GM20000 (cell line): ENCODE data around the gene CAPN10.

ENCODE experiments used
- DNase-seq: peaks from one replicate; pipeline ENCODE4 v3.0.0; 2012; ENCODE audit warnings: low spot score
- TF ChIP-seq, protein P1 (sequence below): IDR thresholded peaks from 2 replicates; pipeline ENCODE4 v1.5.1; 2012; ENCODE audit warnings: mild to moderate bottlenecking, control low read depth; ENCODE audit errors: extremely low read depth, missing control alignments

Gene CAPN10

DNA sequence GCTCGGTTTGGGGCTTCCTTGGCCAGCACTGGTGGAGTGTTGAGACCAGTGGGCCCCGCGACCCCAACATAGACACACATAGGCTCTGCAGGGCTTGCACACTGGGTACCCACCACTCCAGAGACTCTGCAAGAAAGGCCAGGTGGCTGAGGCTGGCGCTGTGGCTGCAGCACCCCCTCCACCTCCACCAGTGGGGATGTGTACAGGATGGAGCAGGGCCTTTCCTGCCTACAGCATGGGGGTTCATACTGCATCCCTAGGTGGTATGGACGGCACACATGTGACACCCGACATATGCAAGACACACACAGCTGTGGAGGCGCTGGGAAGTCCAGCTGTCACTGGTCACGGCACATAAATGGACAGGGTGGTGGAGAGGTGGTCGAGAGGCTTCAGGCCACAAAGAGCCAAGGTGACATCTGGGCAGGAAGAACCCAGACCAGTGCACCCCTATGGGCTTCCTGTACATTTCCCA lies 17.0 kb upstream of the CAPN10 start:
- TF ChIP-seq, protein P1, sequence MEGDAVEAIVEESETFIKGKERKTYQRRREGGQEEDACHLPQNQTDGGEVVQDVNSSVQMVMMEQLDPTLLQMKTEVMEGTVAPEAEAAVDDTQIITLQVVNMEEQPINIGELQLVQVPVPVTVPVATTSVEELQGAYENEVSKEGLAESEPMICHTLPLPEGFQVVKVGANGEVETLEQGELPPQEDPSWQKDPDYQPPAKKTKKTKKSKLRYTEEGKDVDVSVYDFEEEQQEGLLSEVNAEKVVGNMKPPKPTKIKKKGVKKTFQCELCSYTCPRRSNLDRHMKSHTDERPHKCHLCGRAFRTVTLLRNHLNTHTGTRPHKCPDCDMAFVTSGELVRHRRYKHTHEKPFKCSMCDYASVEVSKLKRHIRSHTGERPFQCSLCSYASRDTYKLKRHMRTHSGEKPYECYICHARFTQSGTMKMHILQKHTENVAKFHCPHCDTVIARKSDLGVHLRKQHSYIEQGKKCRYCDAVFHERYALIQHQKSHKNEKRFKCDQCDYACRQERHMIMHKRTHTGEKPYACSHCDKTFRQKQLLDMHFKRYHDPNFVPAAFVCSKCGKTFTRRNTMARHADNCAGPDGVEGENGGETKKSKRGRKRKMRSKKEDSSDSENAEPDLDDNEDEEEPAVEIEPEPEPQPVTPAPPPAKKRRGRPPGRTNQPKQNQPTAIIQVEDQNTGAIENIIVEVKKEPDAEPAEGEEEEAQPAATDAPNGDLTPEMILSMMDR, result no peak
- no peak for DNase-seq

DNA sequence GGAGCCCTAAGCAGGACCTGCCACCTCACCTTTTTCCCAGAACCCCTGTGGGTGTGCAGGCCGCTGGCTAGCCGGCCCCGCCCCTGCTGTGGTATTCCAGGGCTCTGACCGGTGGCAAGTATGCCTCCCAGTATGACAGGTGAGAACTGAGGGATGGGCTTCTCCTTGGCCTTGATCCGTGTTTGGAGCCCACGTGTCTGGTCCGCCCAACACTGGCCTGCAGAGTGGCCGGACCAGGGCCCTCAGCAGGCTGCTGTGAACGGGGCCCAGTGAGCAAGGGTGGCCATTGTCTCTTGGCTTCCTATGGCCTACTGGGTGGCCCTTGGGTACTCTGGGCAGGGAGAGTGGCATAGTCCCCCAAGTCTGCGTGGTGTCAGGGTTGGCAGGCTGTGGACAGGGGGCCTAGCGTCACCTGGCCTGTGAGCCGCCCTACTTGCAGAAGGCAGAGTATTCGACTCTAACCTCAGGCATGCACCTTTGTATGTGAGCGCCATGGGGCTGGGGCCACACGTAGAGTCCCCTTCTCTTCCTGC lies 16.5 kb upstream of the CAPN10 start:
- TF ChIP-seq, protein P1, result no peak

DNA sequence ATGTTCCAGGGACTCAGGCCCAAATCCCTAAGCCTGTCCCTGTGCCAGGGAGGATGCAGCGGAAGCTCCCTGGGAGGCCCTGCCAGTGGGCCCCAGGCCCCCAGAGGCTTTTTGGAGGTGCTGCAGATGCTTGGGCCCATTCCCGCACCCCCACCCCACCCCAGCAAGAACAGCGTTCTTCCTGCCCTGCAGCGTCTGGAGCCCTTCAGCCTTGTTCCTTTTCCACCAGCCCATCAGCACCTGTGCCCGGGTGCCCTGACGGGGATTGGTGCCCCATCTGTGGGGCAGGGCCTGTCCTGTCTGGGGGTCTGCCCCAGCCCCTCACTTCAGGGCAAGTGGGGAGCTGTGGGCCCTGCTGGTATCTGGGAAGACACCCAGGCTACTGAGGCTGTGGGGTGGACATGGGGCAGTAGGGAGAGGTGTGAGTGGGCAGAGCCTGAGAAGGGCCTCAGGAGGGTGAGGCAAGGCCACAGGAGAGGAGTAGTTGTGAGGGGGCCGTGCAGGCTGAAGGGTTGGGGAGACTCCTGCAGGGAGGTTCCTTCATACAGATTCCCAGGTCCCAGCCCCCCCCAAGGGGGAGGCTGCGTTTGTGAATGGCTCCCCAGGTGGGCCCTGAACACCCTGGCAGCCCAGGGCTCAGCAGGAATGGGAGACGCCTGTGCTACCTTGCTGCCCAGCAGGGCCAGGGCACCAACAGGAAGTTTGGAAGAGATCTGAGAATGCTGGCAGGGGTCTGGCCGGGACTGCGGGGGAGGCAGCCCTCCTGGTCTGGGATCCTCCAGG lies 15.8 kb upstream of the CAPN10 start:
- DNase-seq, result no peak
- TF ChIP-seq, protein P1, result no peak

More for the DNA sequence above, 16.5 kb upstream of the CAPN10 start:
- no peak for DNase-seq

DNA sequence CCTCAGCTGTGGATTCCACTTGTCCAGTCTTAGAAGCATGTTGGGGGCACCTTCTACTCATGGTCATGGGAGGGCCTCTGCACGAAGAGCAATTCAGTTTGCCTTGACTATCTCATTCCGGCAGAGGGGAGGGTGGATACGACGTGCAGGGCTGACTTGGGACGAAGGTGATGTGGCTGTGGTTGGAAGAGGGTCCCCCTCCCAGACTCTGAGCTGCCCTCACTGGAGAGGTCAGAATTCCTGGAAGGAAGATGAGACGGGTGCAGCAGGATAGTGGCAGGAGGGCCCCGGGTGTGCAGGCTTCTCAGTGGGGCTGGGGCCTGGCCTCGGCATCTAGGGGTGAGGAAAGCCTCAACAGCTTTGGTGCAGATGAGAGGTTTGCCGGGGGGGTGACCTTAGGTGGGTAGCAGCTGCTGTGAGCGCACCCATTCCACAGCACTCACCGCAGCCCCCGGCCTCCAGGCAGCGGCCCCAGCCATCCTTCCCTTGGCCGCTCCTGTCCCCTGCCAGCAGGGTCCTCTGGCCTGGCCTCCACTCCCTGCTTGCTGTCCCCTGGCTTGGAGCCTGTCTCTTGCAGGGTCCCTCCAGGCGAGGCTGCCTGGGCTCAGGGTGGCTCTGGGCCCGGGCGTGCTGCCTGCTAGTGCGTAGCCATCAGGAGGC lies 15.1 kb upstream of the CAPN10 start:
- TF ChIP-seq, protein P1, result no peak
- DNase-seq, result no peak

DNA sequence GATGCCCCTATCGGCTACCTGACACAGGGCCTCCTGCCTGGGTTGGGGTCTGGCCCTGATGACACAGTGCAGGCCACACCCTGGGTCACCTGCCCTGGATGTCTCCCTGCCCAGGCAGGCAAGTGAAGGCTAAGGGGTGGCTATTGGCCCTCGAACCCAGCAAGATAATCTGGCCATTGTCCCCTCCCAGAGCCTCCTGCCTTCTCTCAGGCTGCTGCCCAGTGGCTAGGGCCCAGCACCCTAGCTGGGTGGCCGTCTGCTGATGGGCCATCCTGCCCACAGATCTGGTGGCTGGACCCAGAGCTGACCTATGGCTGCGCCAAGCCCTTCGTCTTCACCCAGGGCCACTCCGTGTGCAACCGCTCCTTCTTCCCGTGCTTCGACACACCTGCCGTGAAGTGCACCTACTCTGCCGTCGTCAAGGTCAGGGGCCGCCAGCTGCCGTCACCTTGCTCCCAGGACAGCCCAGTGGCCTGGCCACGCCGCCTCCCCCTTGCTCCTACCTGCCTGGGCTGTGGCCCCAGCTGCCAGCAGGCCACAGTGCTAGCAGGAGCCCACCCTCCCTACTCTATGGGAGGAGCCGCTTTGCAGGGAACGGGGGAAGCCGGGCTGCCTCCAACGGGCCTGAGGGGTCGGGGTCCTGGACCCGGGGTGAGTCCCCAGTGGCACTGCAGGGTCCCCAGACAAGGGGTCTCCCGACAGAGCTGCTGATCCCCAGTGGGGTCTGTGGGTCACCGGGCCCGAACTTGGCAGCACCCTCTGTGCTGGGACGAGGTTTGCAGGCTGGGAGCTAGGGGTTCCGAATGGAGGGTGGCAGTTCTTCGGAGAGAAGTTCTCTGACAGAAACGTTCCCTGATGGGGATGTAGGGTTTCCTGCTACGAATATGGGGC lies 14.1 kb upstream of the CAPN10 start:
- no peak for DNase-seq
- TF ChIP-seq, protein P1, result no peak

DNA sequence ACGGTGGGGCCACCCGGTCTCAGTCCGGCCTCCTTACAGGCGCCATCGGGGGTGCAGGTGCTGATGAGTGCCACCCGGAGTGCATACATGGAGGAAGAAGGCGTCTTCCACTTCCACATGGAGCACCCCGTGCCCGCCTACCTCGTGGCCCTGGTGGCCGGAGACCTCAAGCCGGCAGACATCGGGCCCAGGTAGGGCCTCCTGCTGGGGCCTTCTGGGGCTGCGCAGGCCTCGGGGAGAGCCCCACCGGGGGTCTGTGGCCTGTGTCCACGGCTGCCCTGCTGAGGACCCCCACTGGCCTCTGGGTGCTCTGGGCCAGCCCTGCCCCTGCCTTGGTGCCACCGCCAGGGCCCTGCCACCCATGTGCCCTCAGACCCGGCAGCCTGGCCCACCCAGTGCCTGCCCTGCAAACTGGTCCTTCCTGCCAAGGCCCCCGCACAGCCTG lies 13.4 kb upstream of the CAPN10 start:
- DNase-seq, result no peak
- TF ChIP-seq, protein P1, result no peak
